Upper lobe of left lung (tissue), 6 donors: Measurements from ENCODE around the gene TMEM259. TPM values are rescaled to one million over a fixed set of nuclear protein-coding genes. Genes with fewer than 3 reads are reported as not detected.

ENCODE experiments used
- ATAC-seq, 2 donors: fragments of 200-7000 bp; cut with Tn5 transposase; one replicate each; pipeline ENCODE4 v1.9.1; 2022; ENCODE audit warnings: mild to moderate bottlenecking in 2 of 2, moderate library complexity in 2 of 2; ENCODE audit not compliant: low FRiP score in 2 of 2
- DNase-seq, 2 donors: peaks; one replicate each; pipeline ENCODE4 v3.0.0-alpha.2; 2019 to 2020
- H3K27ac ChIP-seq, 4 donors: fragments of 200-600 bp; sonication (generic); one replicate each; pipeline ENCODE4 v1.5.1; 2016 to 2019
- H3K27me3 ChIP-seq, 4 donors: fragments of 200-600 bp; sonication (generic); one replicate each; pipeline ENCODE4 v1.5.1; 2017 to 2019
- H3K36me3 ChIP-seq, 4 donors: fragments of 200-600 bp; sonication (generic); one replicate each; pipeline ENCODE4 v1.5.1; 2016 to 2019
- H3K4me1 ChIP-seq, 4 donors: fragments of 200-600 bp; sonication (generic); one replicate each; pipeline ENCODE4 v1.5.1; 2018 to 2019
- H3K4me3 ChIP-seq, 4 donors: fragments of 200-600 bp; sonication (generic); one replicate each; pipeline ENCODE4 v1.5.1; 2017 to 2019; ENCODE audit warnings: mild to moderate bottlenecking in 2 of 4, moderate library complexity in 1 of 4
- H3K9me3 ChIP-seq, 4 donors: fragments of 200-600 bp; sonication (generic); one replicate each; pipeline ENCODE4 v1.5.1; 2018 to 2019
- CTCF ChIP-seq, 6 experiments: fragments of 450-650 bp in 4 of 6; fragments of 200-600 bp in 2 of 6; sonication (generic) in 2 of 6; IDR thresholded peaks; one replicate each; pipeline ENCODE4 v1.5.1; 2016 to 2019; ENCODE audit warnings: antibody characterized with exemption in 6 of 6
- EP300 ChIP-seq, 4 donors: sonication (generic); formaldehyde crosslinking; IDR thresholded peaks; one replicate each; pipeline ENCODE4 v1.5.1; 2017; ENCODE audit warnings: antibody characterized with exemption in 4 of 4, control low read depth in 2 of 4
- POLR2A ChIP-seq, 4 donors: fragments of 450-650 bp; IDR thresholded peaks; one replicate each; pipeline ENCODE4 v1.5.1; 2016 to 2017; ENCODE audit warnings: antibody characterized with exemption in 4 of 4, mild to moderate bottlenecking in 2 of 4
- POLR2AphosphoS5 ChIP-seq, 2 donors: sonication (generic); formaldehyde crosslinking; IDR thresholded peaks; one replicate each; pipeline ENCODE4 v1.5.1; 2017; ENCODE audit warnings: antibody characterized with exemption in 2 of 2
- WGBS, 2 donors: methylation state at CpG; one replicate each; pipeline ENCODE4 v1.1.5; 2017 to 2018; 5-methylcytosine and 5-hydroxymethylcytosine counted together
- total RNA-seq, 6 donors: library from RNA; depleted of rRNA in 4 of 6; stranded (reverse); fragments of >200 nt in 4 of 6; gene quantifications; one replicate each; pipeline versions ENCODE4 v1.1.0 to v1.2.1, GENCODE V29; 2016 to 2021
- donor health status: DM: no; HTN: no; CAD: no; lungs with moderate emphysema.
- donor health status: DM: no; HTN: yes; CAD: no; lungs with severe emphysema.

TMEM259 gene
- total RNA-seq, 6 donors from 2014 or later = 143 to 643 (median 208) TPM

DNA sequence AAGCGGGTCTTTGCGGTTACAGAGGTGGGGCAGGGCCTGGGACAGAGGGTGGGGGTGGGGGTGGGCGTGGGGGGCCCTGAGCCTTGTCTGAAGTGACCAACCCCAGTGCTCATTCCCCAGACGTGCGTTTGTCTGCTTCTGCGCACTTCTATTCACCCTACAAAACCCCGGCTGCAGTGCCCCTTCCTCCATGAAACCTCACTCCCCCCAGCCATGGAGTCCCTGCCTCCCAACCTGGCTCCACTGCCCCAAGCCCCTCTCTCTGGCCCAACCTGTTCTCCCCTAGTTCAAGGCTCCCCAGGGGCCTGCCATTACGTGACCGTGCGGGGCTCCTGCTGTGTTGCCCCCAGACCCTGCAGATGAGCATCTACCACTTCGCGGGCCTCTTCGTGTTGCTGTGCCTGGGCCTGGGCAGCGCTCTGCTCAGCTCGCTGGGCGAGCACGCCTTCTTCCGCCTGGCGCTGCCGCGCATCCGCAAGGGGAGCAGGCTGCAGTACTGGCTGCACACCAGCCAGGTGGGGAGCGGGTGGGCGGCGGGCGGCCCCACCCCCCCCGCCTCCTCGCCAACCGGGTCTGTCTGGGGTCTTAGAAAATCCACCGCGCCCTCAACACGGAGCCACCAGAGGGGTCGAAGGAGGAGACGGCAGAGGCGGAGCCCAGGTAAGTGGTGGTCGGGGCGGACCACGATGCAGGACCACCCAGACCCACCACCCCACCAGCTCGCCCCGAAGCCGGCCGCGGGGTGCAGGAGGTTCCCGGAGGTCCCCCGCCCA lies 12.5 kb downstream of the TMEM259 start:
- Histone ChIP-seq H3K27me3 (peaks cover 0 to 2% (median 0%) of the 10 kb centered on the region in 4 donors), H3K27ac (peak overlapping the region in 3 of 4 donors; percentile 17 to 54 (median 26)), H3K4me3 (peak overlapping the region in 1 of 4 donors; percentile 10), H3K4me1 (peaks cover 0 to 4% (median 3%) of the 10 kb centered on the region in 4 donors), H3K36me3 (peaks cover 13 to 61% (median 49%) of the 10 kb centered on the region in 4 donors), H3K9me3 (no peaks in the 10 kb centered on the region)
- ATAC-seq = no peak
- WGBS, 2 donors = 93 to 95% methylated on average over 19 to 37 of the region's 45 CpGs
- TF ChIP-seq POLR2A (IDR thresholded peaks at IDR 0.05) = no peak
- TF ChIP-seq CTCF (IDR thresholded peaks at IDR 0.05) = no peak
- TF ChIP-seq EP300 (IDR thresholded peaks at IDR 0.05) = no peak
- no peak for TF ChIP-seq POLR2AphosphoS5 (IDR thresholded peaks at IDR 0.05)
- peak in 1 of 2 donors; percentile 80 for DNase-seq

GRCh38 chr19:1007399-1008251 lies 13.3 kb downstream of the TMEM259 start:
- H3K4me1 ChIP-seq = peaks cover 0 to 4% (median 3%) of the 10 kb centered on the region in 4 donors
- H3K27ac ChIP-seq = no peak overlapping the region
- no peaks in the 10 kb centered on the region for H3K9me3 ChIP-seq
- DNase-seq = peak in 1 of 2 donors; percentile 85
- WGBS, 2 donors = 94% methylated on average over 18 to 43 of the region's 73 CpGs
- H3K36me3 ChIP-seq = peaks cover 13 to 52% (median 41%) of the 10 kb centered on the region in 4 donors
- ATAC-seq = no peak
- TF ChIP-seq EP300 (IDR thresholded peaks at IDR 0.05) (no peak), POLR2AphosphoS5 (IDR thresholded peaks at IDR 0.05) (no peak), CTCF (IDR thresholded peaks at IDR 0.05) (no peak), POLR2A (IDR thresholded peaks at IDR 0.05) (no peak)
- no peak overlapping the region for H3K4me3 ChIP-seq
- peaks cover 0 to 8% (median 2%) of the 10 kb centered on the region in 4 donors for H3K27me3 ChIP-seq

DNA sequence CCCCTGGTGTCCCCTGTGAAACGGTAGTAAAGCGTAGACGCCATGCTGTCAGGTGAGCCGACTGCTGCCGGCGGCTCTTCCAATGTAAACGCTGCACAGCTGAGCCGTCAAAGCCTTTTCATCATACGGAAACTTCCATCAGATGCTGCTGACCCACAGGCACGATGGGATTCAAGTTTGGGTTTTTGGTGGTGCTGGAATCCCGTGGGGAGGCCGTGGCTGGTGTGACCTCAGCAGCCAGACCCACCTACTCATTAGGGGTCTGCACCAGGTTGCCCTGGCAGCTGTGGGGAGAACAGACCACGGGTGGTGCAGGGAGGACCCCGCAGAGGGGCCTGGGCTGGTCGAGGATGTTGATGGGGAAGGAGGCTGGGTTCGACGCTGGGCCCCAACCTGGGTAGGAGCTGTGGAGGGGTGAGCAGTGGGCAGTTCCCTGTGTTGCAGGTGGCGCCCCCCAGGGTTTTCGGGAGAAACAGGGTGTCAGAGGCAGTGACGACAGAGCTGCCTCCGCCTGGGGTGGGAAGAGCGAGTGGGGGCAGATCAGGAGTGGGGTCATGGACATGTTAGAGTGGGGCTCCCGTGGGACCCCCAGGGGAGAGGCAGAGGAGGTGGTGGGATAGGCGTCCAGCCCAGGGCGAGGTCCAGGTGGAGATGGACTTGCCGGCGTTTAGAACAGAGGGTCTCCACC lies 14.1 kb downstream of the TMEM259 start:
- no peak overlapping the region for H3K4me3 ChIP-seq
- ATAC-seq = no peak
- WGBS, 2 donors = 81 to 85% methylated on average over 23 to 26 of the region's 27 CpGs

DNA sequence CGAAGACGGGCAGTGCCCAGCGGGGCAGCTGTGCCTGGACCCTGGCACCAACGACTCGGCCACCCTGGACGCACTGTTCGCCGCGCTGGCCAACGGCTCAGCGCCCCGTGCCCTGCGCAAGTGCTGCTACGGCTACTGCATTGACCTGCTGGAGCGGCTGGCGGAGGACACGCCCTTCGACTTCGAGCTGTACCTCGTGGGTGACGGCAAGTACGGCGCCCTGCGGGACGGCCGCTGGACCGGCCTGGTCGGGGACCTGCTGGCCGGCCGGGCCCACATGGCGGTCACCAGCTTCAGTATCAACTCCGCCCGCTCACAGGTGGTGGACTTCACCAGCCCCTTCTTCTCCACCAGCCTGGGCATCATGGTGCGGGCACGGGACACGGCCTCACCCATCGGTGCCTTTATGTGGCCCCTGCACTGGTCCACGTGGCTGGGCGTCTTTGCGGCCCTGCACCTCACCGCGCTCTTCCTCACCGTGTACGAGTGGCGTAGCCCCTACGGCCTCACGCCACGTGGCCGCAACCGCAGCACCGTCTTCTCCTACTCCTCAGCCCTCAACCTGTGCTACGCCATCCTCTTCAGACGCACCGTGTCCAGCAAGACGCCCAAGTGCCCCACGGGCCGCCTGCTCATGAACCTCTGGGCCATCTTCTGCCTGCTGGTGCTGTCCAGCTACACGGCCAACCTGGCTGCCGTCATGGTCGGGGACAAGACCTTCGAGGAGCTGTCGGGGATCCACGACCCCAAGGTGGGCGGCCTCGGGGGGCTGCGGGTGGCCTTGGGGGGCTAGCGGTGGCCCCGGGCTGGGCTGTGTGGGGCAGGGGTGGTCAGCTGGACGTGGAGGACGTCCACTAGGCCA lies 15.9 kb downstream of the TMEM259 start:
- WGBS, 2 donors = 86 to 89% methylated on average over 36 to 66 of the region's 70 CpGs
- H3K27ac ChIP-seq = no peak overlapping the region
- H3K4me1 ChIP-seq = peaks cover 18 to 21% (median 20%) of the 10 kb centered on the region in 4 donors
- DNase-seq (peak in 1 of 2 donors; percentile 84), ATAC-seq (no peak)
- H3K4me3 ChIP-seq = no peak overlapping the region
- H3K36me3 ChIP-seq = peaks cover 0 to 26% (median 15%) of the 10 kb centered on the region in 4 donors
- TF ChIP-seq EP300 (IDR thresholded peaks at IDR 0.05) = no peak
- no peak for TF ChIP-seq POLR2AphosphoS5 (IDR thresholded peaks at IDR 0.05)
- TF ChIP-seq CTCF (IDR thresholded peaks at IDR 0.05) = no peak
- no peak for TF ChIP-seq POLR2A (IDR thresholded peaks at IDR 0.05)
- peaks cover 2 to 20% (median 10%) of the 10 kb centered on the region in 4 donors for H3K27me3 ChIP-seq
- H3K9me3 ChIP-seq = no peaks in the 10 kb centered on the region

More for the DNA sequence above, 14.1 kb downstream of the TMEM259 start:
- Histone ChIP-seq H3K27ac (no peak overlapping the region), H3K27me3 (peaks cover 0 to 8% (median 2%) of the 10 kb centered on the region in 4 donors), H3K4me1 (peaks cover 1 to 5% (median 3%) of the 10 kb centered on the region in 4 donors), H3K9me3 (no peaks in the 10 kb centered on the region), H3K36me3 (peaks cover 11 to 45% (median 34%) of the 10 kb centered on the region in 4 donors)
- no peak for TF ChIP-seq POLR2AphosphoS5 (IDR thresholded peaks at IDR 0.05)
- peak in 1 of 2 donors; percentile 50 for DNase-seq
